ENCODE data around the gene CRYL1. TPM values are rescaled to one million over a fixed set of nuclear protein-coding genes. Genes with fewer than 3 reads are reported as not detected.

Gene CRYL1
- total and polyA plus RNA-seq, 3 experiments from 2014 or later: 7.2 to 36.1 (median 7.8) TPM

DNA sequence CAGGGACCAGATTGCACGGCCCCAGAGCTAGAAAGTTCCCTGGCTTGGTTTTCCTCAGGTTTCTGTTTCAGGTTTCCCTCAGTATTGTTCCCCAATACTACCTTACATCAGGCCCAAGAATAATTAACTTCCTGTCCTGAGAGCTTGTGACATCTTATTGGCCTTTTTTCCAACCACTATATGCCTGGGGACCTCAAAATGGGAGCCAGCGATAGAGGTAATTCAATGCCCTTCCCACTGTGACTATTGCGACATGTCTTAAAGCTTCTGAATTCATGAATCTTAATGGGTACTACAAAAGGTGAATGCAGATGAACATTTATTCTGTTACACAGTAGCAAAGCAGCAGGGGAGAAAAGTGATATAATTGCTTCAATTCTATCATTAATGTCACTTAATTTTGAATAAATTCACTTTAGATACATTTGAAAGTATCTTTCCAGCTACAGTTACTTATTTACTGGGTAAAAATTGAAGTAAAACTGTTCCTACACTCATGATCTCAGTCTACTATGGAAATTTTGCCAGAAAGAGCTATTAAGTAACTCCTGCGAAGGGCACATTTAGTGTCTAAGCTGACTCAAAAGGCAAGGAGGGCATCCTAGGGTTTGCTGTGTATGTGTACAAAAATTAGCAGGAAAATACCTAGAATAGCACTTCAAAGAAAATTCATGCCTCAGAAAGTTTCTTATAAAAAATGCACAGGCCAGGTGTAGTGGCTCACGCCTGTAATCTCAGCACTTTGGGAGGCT is 4.1 kb downstream of the CRYL1 start:
- H3K27ac Mint-ChIP-seq: no peak overlapping the region
- no peaks in the 10 kb centered on the region for H3K27me3 Mint-ChIP-seq
- Histone ChIP-seq H3K4me1 (ENCODE audit: insufficient read depth, low read length) (peaks cover 9% of the 10 kb centered on the region), H3K4me3 (ENCODE audit: low read length) (no peak overlapping the region), H3K36me3 (ENCODE audit: insufficient read depth, low read length) (no peaks in the 10 kb centered on the region), H3K9me3 (ENCODE audit: low read length) (no peaks in the 10 kb centered on the region), H3K27ac (ENCODE audit: low read depth, low read length) (no peak overlapping the region), H3K27me3 (ENCODE audit: insufficient read depth, low read length, poor library complexity, severe bottlenecking) (no peaks in the 10 kb centered on the region)
- H3K9me3 Mint-ChIP-seq: no peaks in the 10 kb centered on the region
- CTCF ChIA-PET: no interaction called here
- H3K4me1 Mint-ChIP-seq: peaks cover 10 to 24% (median 19%) of the 10 kb centered on the region in 3 donors
- no peak for DNase-seq
- H3K4me3 Mint-ChIP-seq: peak overlapping the region in 1 of 7 donors; percentile 19
- POLR2A ChIA-PET: no interaction called here
- H3K36me3 Mint-ChIP-seq: peaks cover 0 to 2% (median 0%) of the 10 kb centered on the region in 3 donors

DNA sequence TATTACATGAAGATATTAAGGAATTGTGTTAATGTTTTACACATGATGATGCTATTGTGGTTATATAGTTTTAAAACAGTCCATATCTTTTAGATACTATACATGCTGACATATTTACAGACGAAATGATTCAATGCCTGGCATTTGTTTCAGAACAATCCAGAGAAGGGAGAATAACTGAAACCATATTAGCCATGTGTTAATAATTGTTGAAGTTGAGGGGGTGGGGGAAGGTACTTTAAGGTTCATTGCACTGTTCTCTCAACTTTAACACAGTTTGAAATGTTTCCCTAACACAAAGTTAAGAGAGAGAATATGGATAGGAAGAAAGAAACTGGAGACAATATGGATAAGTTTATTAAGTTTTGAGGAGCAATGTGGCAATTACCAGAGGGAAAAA is 5.8 kb downstream of the CRYL1 start:
- CTCF ChIA-PET: no interaction called here
- POLR2A ChIA-PET: no interaction called here
- H3K4me3 Mint-ChIP-seq: peak overlapping the region in 1 of 7 donors; percentile 78
- no peaks in the 10 kb centered on the region for H3K36me3 Mint-ChIP-seq
- H3K27ac Mint-ChIP-seq: no peak overlapping the region
- Histone ChIP-seq H3K36me3 (ENCODE audit: insufficient read depth, low read length) (no peaks in the 10 kb centered on the region), H3K9me3 (ENCODE audit: low read length) (no peaks in the 10 kb centered on the region), H3K27me3 (ENCODE audit: insufficient read depth, low read length, poor library complexity, severe bottlenecking) (no peaks in the 10 kb centered on the region), H3K27ac (ENCODE audit: low read depth, low read length) (no peak overlapping the region), H3K4me3 (ENCODE audit: low read length) (no peak overlapping the region), H3K4me1 (ENCODE audit: insufficient read depth, low read length) (peaks cover 3% of the 10 kb centered on the region)
- no peak for DNase-seq
- H3K9me3 Mint-ChIP-seq: no peaks in the 10 kb centered on the region
- H3K27me3 Mint-ChIP-seq: no peaks in the 10 kb centered on the region
- H3K4me1 Mint-ChIP-seq: peaks cover 4 to 15% (median 10%) of the 10 kb centered on the region in 3 donors

DNA sequence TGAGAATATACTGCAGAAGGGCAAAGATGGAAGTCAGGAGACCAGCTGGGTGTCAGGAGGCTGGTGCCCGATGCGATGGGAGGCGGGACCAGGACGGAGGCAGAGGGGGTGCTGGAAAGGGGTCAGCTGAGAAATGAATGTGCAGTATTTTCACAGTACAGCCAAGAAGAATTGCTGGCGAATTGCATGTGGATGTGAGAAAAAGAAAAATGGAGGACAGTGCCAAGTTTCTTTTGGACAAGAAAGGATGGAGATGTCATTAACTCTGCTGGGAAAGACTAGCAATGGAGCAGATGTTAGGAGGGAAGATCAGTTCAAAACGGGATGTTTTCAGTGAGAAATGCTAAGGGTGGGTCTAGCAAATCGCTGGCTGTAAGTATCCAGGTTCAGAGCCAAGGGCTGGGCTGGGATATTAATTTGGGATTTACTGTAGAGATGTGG is 7.0 kb downstream of the CRYL1 start:
- Mint-ChIP-seq H3K27ac (peak overlapping the region in 1 of 8 donors; percentile 7), H3K4me3 (no peak overlapping the region), H3K36me3 (peaks cover 0 to 2% (median 0%) of the 10 kb centered on the region in 3 donors), H3K9me3 (no peaks in the 10 kb centered on the region), H3K27me3 (no peaks in the 10 kb centered on the region), H3K4me1 (peaks cover 0 to 7% (median 5%) of the 10 kb centered on the region in 3 donors)
- Histone ChIP-seq H3K27ac (ENCODE audit: low read depth, low read length) (no peak overlapping the region), H3K27me3 (ENCODE audit: insufficient read depth, low read length, poor library complexity, severe bottlenecking) (no peaks in the 10 kb centered on the region), H3K4me3 (ENCODE audit: low read length) (no peak overlapping the region), H3K36me3 (ENCODE audit: insufficient read depth, low read length) (no peaks in the 10 kb centered on the region), H3K9me3 (ENCODE audit: low read length) (no peaks in the 10 kb centered on the region), H3K4me1 (ENCODE audit: insufficient read depth, low read length) (no peaks in the 10 kb centered on the region)
- ChIA-PET POLR2A (no interaction called here), CTCF (no interaction called here)
- DNase-seq: no peak

- CTCF ChIA-PET: no interaction called here
- no peak overlapping the region for H3K4me3 Mint-ChIP-seq
- no peak overlapping the region for H3K27ac Mint-ChIP-seq
Observed at GRCh38 chr13:20514866-20515265, 10.8 kb downstream of the CRYL1 start.

DNA sequence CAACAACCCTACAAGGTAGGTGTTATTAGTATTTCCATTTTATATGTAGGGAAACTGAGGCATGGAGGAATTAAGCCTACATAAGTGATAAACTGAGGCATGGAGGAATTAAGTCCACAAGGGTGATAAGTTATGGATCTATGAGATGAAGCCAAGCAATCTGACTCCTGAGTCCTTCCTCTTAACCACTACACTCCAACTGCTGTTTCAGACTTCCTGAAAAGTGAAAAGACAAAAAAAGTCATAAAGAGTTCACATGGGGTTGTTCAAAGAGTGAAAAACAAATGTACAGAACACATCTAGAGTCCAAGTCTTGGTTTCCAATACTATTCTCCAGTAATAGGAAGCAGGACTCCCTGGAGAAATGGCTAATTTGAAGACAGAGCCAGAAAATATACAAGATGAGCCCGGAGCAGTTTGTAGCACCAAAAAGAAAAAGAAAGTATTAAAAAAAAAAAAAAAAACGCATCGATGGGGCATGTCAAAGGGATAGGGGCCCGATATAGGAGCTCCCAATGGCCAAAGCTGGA is 12.1 kb downstream of the CRYL1 start:
- ChIA-PET CTCF (no interaction called here), POLR2A (interaction anchor here (0.6 kb wide), 1 partner anchor 319 kb away, joined by 3 read pairs; no protein-coding TSS in a partner anchor)
- no peak overlapping the region for H3K4me3 Mint-ChIP-seq
- Histone ChIP-seq H3K36me3 (ENCODE audit: insufficient read depth, low read length) (no peaks in the 10 kb centered on the region), H3K4me3 (ENCODE audit: low read length) (no peak overlapping the region), H3K4me1 (ENCODE audit: insufficient read depth, low read length) (no peaks in the 10 kb centered on the region), H3K27me3 (ENCODE audit: insufficient read depth, low read length, poor library complexity, severe bottlenecking) (no peaks in the 10 kb centered on the region), H3K27ac (ENCODE audit: low read depth, low read length) (no peak overlapping the region), H3K9me3 (ENCODE audit: low read length) (no peaks in the 10 kb centered on the region)
- H3K36me3 Mint-ChIP-seq: peaks cover 4 to 40% (median 10%) of the 10 kb centered on the region in 3 donors
- DNase-seq: no peak
- H3K9me3 Mint-ChIP-seq: no peaks in the 10 kb centered on the region
- H3K27me3 Mint-ChIP-seq: no peaks in the 10 kb centered on the region
- no peaks in the 10 kb centered on the region for H3K4me1 Mint-ChIP-seq
- no peak overlapping the region for H3K27ac Mint-ChIP-seq

More at GRCh38 chr13:20514866-20515265, 10.8 kb downstream of the CRYL1 start:
- no peaks in the 10 kb centered on the region for H3K9me3 ChIP-seq (ENCODE audit: low read length)
- POLR2A ChIA-PET: no interaction called here
- Mint-ChIP-seq H3K36me3 (peaks cover 4 to 35% (median 10%) of the 10 kb centered on the region in 3 donors), H3K9me3 (no peaks in the 10 kb centered on the region), H3K27me3 (no peaks in the 10 kb centered on the region), H3K4me1 (no peaks in the 10 kb centered on the region)
- no peaks in the 10 kb centered on the region for H3K36me3 ChIP-seq (ENCODE audit: insufficient read depth, low read length)
- H3K4me3 ChIP-seq (ENCODE audit: low read length): no peak overlapping the region
- H3K27ac ChIP-seq (ENCODE audit: low read depth, low read length): no peak overlapping the region
- H3K4me1 ChIP-seq (ENCODE audit: insufficient read depth, low read length): no peaks in the 10 kb centered on the region
- DNase-seq: no peak
- H3K27me3 ChIP-seq (ENCODE audit: insufficient read depth, low read length, poor library complexity, severe bottlenecking): no peaks in the 10 kb centered on the region

GRCh38 chr13:20512042-20512683 is 13.5 kb downstream of the CRYL1 start:
- no peaks in the 10 kb centered on the region for H3K27me3 Mint-ChIP-seq
- H3K4me1 Mint-ChIP-seq: no peaks in the 10 kb centered on the region
- H3K27ac Mint-ChIP-seq: no peak overlapping the region
- peaks cover 4 to 43% (median 10%) of the 10 kb centered on the region in 3 donors for H3K36me3 Mint-ChIP-seq
- H3K4me3 ChIP-seq (ENCODE audit: low read length): no peak overlapping the region
- no peaks in the 10 kb centered on the region for H3K4me1 ChIP-seq (ENCODE audit: insufficient read depth, low read length)
- DNase-seq: no peak
- ChIA-PET CTCF (no interaction called here), POLR2A (no interaction called here)
- no peak overlapping the region for H3K4me3 Mint-ChIP-seq
- no peaks in the 10 kb centered on the region for H3K9me3 Mint-ChIP-seq
- H3K36me3 ChIP-seq (ENCODE audit: insufficient read depth, low read length): no peaks in the 10 kb centered on the region
- H3K27ac ChIP-seq (ENCODE audit: low read depth, low read length): no peak overlapping the region
- H3K27me3 ChIP-seq (ENCODE audit: insufficient read depth, low read length, poor library complexity, severe bottlenecking): no peaks in the 10 kb centered on the region
- H3K9me3 ChIP-seq (ENCODE audit: low read length): no peaks in the 10 kb centered on the region

DNA sequence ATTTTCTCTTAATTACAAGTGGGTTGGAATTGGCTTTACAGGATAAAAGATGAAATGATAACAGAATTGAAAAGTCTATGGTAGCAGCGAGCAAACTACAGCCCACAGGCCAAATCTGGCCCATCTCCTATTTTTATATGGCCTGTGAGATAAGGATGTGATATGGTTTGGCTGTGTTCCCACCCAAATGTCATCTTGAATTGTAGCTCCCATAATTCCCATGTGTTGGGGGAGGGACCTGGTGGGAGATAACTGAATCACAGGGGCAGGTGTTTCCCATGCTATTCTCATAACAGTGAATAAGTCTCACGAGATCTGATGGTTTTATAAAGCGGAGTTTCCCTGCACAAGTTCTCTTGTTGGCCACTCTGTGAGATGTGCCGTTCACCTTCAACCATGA is 19.0 kb downstream of the CRYL1 start:
- Histone ChIP-seq H3K36me3 (ENCODE audit: insufficient read depth, low read length) (no peaks in the 10 kb centered on the region), H3K27me3 (ENCODE audit: insufficient read depth, low read length, poor library complexity, severe bottlenecking) (no peaks in the 10 kb centered on the region), H3K9me3 (ENCODE audit: low read length) (no peaks in the 10 kb centered on the region), H3K4me1 (ENCODE audit: insufficient read depth, low read length) (no peaks in the 10 kb centered on the region), H3K27ac (ENCODE audit: low read depth, low read length) (no peak overlapping the region), H3K4me3 (ENCODE audit: low read length) (no peak overlapping the region)
- Mint-ChIP-seq H3K9me3 (no peaks in the 10 kb centered on the region), H3K4me3 (no peak overlapping the region), H3K27me3 (peaks cover 0 to 1% of the 10 kb centered on the region in 2 donors), H3K27ac (no peak overlapping the region), H3K4me1 (no peaks in the 10 kb centered on the region), H3K36me3 (peaks cover 0 to 48% (median 8%) of the 10 kb centered on the region in 3 donors)
- ChIA-PET CTCF (no interaction called here), POLR2A (no interaction called here)
- no peak for DNase-seq

All from CD8-positive, alpha-beta memory T cell (primary cell).